Inflammatory macrophage (primary cell): Measurements from ENCODE around the gene LMNTD2.
A peak's percentile ranks its signal among the peaks of the same experiment; 100 is the strongest.

ENCODE experiments used
- DNase-seq, 2 donors: peaks; one replicate each; pipeline ENCODE4 v3.0.0-alpha.2; 2020 to 2022

LMNTD2 gene

DNA sequence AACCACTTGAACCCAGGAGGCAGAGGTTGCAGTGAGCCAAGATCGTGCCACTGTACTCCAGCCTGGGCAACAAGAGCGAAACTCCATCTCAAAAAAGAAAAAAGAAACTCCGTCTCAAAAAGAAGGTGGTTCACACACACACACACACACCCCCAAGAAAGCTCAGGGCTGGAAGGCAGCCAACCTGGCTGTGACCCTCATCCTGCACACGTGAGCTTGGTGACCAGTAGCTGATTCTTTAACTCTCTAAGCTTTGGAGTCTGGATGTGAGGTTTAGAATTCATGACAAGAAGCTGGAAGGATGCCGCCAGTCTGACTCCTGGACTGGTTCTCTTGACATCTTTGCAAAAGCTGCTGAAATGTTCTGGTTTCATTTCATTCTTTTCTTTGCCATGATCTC, 51.6 kb downstream of the LMNTD2 start:
- no peak for DNase-seq

DNA sequence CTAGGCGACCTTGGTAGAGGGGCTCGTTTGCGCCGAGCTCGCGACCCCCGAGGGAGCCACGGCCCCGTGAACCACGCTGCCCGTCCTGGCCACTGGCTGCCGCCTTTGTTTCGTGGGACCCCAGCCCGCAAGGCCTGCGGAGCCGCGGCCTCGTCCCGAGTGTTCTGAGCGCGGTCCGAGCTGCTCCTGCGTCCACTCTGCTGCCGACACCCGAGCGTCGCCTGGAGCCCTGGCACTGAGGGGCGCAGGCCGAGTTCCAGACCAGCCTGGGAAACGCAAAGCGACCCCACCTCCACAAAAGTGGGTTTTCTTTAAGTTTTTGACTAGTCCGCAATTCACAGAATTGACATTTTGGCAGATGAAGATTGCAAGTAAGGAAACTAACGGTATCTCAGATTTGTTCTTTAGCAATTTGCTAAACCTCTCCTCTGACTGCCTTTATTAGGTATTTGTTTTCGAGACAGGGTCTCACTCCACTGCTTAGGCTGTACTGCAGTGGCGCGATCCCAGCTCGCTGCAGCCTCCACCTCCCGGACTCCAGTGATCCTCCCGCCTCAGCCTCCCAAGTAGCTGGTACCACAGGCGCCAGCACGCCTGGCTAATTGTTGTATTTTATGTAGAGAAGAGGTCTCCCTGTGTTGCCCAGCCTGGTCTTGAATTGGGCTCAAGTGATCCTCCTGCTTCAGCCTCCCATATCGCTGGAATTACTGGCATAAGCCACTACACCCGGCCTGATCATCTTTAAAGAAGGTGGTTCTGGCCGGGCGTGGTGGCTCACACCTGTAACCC, 52.6 kb downstream of the LMNTD2 start:
- no peak for DNase-seq

DNA sequence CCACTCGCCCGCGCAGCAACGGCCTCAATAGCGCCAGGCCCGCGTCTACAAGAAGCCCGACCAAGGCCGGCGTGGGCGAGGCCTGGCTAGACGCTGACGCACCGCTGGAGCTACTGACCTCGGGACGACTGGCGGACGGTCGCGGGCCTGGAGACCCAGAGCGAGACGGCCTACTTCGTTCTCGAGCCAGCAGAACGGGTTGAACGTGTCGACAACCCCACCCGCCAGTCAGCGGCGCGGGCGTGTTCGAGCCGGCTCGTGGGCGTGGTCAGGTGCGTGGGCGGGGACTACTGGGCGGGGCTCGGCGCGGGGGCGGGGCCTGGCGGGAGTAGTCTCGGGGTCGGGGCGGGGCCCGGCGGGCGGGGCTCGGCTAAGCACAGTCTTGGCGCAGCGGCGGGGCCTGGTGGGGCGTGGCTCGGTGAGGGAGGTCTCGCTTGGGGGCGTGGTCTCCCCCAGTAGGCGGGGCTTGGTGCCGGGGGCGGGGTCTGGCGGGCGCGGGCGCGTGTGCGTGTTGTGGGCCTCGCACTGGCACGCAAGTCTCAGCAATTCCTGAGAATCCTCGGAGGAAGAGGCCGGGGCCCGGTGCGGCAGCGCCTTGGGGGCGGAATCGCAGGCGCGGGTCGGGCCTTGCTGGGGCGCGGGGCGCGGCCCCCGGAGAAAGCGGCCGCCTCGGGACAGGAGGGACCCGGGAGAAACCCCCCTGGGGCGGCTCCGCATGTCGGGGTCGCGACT, 53.4 kb downstream of the LMNTD2 start, which contains the start of gene RNH1:
RNH1 (minus strand) TSS at position 248 of the 732 bp plus-strand sequence. CDS start 5,080 bp downstream, outside the sequence.
- peak; percentile 97 to 99 for DNase-seq

DNA sequence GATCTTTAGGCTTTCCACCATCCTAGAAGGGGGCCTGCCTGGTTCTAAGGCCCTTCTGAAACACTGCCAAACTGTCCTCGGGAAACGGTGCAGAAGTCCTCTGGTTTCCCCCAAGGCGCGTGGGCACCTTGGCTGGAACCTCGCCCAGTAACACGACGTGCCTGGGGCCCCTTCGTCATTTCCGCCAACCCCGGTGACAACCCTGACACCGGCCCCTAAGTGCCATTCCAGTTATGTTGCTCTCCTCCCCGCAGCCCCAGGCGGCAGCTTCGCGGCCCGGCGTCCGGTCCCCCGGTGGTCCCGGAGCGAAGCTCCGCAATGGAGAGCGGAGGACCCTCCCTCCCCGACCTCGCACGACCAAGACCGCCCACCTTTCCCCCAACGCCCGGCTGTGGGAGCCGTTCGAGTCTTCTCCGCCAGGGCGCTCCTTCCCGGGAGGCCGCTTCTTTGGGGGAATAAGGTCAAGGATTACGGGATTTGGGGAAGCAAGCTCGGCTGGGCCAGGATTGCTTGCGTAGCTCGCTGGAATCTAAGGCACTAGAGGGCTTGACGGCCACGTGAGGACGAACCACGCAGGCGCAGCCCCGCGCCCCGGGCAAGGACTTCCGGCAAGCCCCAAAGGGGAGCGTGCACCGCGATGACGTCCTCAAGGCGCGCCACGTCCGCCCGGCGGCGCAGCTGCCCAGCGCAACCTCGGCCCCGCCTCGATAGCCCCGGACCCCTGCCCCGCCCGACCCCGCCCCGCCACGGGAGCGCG, 54.1 kb downstream of the LMNTD2 start:
- DNase-seq = peak; percentile 97 to 99

DNA sequence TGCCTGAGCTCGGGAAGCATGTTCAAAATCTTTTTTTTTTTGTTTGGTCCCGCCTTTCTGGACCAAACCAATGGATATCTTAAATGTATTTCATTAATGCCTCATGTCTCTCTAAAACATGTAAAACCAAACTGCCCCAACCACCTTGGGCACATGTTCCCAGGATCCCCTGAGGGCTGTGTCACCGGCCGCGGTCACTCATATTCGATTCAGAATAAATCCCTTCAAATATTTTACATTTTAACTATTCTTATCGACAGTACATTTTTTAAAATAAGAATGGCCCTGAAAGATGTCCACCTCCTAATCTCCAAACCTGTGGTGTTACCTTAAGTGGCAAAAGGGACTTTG, 55.6 kb downstream of the LMNTD2 start:
- DNase-seq = no peak
